ENCODE data around the gene PAPSS1.
"Not testable (repeated sequence)": the region's sequence is repeated elsewhere in the genome, so short reads cannot be mapped to it uniquely, and the experiment has no call there.

Gene PAPSS1

GRCh38 chr4:107689912-107690587 is 30.0 kb downstream of the PAPSS1 start:
- DNase-seq (ENCODE audit: low read depth) = no peak

DNA sequence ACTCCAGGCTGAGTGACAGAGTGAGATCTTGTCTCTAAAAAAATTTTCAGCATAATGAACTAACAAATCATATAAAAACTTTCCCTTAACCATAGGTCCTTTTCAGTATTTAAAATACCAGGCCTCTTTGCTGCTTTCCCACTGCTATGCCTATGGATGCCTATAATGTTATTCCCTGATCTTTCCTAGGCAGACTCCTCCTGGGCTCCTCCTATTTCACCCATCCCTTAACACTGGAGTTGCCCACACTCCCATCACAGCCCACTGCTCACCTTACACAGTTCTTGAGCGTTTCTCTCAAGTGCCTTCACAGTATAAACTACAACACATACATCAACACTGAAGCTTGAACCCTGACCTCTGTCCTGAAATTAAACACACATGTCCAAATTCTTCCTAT is 31.6 kb downstream of the PAPSS1 start:
- DNase-seq (ENCODE audit: low read depth) = no peak

DNA sequence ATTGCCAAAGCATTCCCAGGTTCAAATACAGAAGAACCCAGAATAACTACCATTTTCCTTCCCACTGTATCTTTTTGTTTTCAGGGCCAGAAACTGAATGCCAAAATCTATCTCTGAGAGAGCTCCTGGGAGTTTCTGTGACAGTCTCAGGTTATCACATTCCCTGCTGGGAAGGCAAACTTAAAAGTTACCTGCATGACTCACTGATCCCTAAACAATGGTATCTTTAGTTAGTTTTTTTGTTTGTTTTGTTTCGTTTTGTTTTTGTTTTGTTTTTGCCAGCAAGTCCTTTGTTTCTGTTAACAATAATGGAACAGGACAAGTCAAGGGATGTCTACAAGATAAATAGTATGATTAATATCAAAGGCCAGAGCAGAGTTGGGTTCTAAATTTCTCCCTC is 34.3 kb downstream of the PAPSS1 start:
- no peak for DNase-seq (ENCODE audit: low read depth)

GRCh38 chr4:107683873-107684272 is 36.2 kb downstream of the PAPSS1 start:
- DNase-seq (ENCODE audit: low read depth) = no peak

- DNase-seq (ENCODE audit: low read depth) = no peak
These were observed 37.7 kb downstream of the PAPSS1 start for GRCh38 chr4:107682306-107682705.

- DNase-seq (ENCODE audit: low read depth) = no peak
These were observed 51.0 kb downstream of the PAPSS1 start for GRCh38 chr4:107669068-107669467.

DNA sequence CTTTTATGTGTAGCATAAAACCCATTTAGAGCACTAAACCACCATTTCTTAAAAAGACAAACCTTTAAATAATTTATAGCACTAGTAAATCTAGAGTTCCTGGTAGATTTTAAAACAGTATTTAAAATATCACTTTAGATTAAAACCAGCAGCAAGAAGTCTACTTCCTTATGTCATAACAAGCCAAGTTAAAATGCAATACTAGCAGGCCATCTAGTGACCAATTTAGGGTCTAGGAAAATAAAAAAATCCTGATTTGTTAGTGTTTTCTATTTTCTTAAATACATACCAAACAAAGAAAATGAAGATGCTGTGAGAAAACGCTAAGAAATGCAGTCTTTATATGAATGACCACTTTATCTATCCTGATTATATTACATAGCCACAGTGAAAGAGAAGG is 53.9 kb downstream of the PAPSS1 start:
- DNase-seq (ENCODE audit: low read depth) = no peak

- DNase-seq (ENCODE audit: low read depth) = no peak
These were observed 55.0 kb downstream of the PAPSS1 start for GRCh38 chr4:107665001-107665400.

DNA sequence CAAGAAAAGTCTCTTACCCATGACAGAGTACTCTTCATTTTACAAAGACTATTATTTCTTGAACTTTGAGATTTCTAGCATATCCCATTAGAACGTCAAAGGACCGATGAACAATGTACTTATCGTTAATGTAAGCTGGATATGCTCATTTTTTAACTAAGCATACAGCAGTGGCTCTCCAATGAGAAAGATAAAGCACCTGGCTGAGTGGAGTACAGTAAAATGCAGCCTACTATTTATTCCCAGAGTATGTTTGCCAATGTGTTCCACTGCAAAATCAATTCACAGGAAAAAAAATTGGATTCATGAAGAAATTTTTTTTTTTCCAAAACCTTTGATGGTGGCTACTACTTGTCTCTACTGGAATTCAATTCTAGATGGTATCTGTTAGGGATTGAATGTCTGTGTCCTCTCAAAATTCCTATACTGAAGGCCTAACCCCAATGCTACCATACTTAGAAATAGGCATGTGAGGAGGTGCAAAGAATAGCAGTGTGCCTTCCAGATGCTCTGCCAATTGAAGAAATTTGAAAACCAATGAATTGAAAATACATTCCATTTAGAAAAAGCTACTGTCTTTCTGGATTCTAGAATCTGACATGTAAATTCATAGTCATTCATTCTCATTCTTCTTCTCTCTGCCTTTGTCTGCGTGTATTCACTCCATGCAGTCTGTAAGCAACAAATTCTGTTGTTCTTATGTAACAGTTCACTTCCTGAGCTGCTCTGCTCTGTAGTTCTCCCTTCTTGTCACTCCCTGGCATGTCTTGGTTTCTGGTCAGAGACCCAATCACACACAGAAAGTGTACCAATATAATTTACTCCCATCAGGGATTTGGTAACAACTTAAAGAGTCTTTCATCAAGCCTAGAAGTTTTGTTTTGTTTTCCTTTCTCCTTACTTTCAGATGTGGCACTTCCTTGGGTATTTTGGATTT is 61.4 kb downstream of the PAPSS1 start:
- no peak for DNase-seq (ENCODE audit: low read depth)

DNA sequence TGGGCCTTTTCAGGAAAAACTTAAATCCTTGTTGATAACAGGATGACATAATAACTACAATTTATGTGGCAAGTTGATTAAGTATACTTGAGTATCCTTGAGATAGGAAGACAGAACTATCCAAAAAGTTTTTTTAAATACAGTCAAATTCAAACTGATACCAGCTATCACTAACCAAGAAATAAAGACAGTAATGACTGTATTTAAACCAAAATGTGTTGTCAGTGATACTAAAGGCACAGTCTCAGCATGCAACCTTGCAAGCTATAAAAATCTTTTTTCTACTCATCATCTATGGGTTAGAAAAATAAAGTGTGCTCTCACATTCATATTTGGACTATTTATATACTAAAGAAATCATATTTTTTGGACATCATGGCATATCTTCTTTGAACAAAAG is 64.7 kb downstream of the PAPSS1 start:
- DNase-seq (ENCODE audit: low read depth) = no peak

GRCh38 chr4:107654694-107655093 is 65.3 kb downstream of the PAPSS1 start:
- DNase-seq (ENCODE audit: low read depth) = no peak

GRCh38 chr4:107651408-107651807 is 68.6 kb downstream of the PAPSS1 start:
- not testable (repeated sequence) for DNase-seq (ENCODE audit: low read depth)

GRCh38 chr4:107650251-107650650 is 69.8 kb downstream of the PAPSS1 start:
- no peak for DNase-seq (ENCODE audit: low read depth)

GRCh38 chr4:107648178-107648991 is 71.6 kb downstream of the PAPSS1 start:
- DNase-seq (ENCODE audit: low read depth) = no peak

GRCh38 chr4:107647591-107647990 is 72.4 kb downstream of the PAPSS1 start:
- no peak for DNase-seq (ENCODE audit: low read depth)

- no peak for DNase-seq (ENCODE audit: low read depth)
These were observed 74.4 kb downstream of the PAPSS1 start for GRCh38 chr4:107645604-107646003.

DNA sequence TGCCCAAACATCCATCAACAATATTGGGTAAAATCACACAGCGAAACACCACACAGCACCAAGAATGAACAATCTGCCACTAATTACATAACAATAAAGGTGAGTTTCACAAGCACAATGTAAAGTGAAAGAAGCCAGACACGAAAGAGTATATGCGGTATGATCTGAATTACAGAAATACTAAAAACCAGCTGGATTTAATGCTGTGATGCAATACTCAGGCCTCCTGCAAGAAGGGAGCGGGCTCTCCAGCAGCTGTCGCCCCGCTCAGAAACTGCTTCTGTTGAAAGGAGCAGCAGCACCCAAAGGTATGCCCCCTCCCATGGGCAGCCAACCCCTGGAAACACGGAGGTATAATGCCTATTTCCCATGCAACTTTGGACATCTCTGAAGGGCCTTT is 77.0 kb downstream of the PAPSS1 start:
- DNase-seq (ENCODE audit: low read depth) = no peak

DNA sequence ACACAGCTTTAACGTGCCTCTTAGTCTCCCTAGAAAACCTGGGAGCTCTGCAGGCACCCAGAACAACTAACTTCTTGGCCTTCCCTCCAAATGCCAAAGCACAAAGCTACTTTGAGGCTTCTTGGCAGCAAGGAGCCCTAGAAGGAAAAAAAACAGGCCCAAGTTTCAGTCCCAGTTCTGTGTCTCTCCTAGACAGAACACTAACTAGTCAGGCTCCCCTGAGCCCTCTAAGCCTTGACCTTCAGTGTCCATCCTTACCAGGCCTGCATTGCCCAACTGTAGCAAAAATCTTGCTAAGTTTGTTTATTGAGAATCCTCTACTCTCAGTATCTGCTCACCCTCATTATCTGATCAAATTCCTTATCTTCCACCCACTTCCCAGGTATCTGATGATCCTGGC is 79.2 kb downstream of the PAPSS1 start:
- DNase-seq (ENCODE audit: low read depth) = no peak

DNA sequence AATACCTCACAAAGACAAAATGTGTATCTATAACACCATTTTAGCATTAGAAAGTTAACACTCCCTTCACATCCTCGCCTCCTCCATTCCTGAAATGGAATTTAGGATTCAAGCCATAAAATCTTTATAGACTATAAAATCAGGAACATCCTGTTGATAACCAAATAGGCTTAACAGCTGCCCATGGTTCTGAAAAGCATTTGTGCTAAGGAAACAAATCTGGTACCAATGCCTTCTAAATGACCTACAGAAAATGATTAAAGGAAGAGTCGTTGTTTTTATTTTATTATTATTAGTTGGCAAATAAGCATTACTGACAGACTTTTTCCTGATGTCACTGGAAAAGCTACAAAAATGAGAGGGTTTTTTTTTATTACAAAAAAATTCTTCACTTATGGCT is 79.8 kb downstream of the PAPSS1 start:
- no peak for DNase-seq (ENCODE audit: low read depth)

DNA sequence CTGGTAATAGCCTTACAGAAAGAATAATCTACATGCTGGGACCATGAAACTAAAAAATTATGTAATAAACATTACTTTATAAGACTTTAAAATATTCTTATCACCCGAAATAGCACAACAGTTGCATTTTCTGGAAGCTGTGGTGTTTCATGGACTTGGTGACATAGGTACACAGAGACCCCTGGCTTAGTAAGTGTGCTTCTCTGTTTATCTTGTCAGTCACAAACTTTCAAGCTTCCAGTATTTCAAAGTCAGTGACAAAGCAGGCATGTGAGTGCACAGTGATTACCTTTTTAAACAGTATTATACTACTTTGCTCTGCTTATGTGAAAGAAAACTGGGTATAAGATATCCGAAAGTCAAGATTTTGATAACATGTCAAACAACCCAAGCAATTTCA is 84.3 kb downstream of the PAPSS1 start:
- no peak for DNase-seq (ENCODE audit: low read depth)

- DNase-seq (ENCODE audit: low read depth) = no peak
These were observed 88.5 kb downstream of the PAPSS1 start for GRCh38 chr4:107631560-107631959.

GRCh38 chr4:107630185-107630705 is 89.8 kb downstream of the PAPSS1 start:
- no peak for DNase-seq (ENCODE audit: low read depth)
